NB4 (cell line): ENCODE measurements around the gene RFFL.

ENCODE experiments used
- DNase-seq: peaks from one replicate; pipeline ENCODE4 v3.0.0; 2010; ENCODE audit warnings: low read depth
- H3K4me3 ChIP-seq: one replicate; pipeline ENCODE4 v1.5.1; 2011; ENCODE audit warnings: mild to moderate bottlenecking, low read depth, low read length, moderate library complexity
- CTCF ChIP-seq: IDR thresholded peaks from one replicate; pipeline ENCODE4 v1.5.1; 2012; ENCODE audit warnings: low read depth, low read length
- MYC ChIP-seq: IDR thresholded peaks from 2 replicates; pipeline ENCODE4 v1.6.1; 2011; ENCODE audit warnings: low read depth, low read length
- POLR2A ChIP-seq: IDR thresholded peaks from 2 replicates; pipeline ENCODE4 v1.6.1; 2011; ENCODE audit warnings: mild to moderate bottlenecking; ENCODE audit not compliant: insufficient read length; ENCODE audit errors: extremely low read depth
- TF ChIP-seq, protein P1 (sequence below): IDR thresholded peaks from 2 replicates; pipeline ENCODE4 v1.6.1; 2011; ENCODE audit warnings: low read depth, low read length

Gene RFFL

GRCh38 chr17:34996422-34997285 is 66.9 kb downstream of the RFFL start:
- TF ChIP-seq POLR2A (no peak), MYC (no peak), CTCF (no peak)
- TF ChIP-seq, protein P1, sequence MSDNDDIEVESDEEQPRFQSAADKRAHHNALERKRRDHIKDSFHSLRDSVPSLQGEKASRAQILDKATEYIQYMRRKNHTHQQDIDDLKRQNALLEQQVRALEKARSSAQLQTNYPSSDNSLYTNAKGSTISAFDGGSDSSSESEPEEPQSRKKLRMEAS = no peak
- no peak overlapping the region for H3K4me3 ChIP-seq
- no peak for DNase-seq

GRCh38 chr17:34993031-34993430 is 70.5 kb downstream of the RFFL start:
- TF ChIP-seq POLR2A (no peak), CTCF (no peak), MYC (no peak)
- TF ChIP-seq, protein P1 = no peak
- H3K4me3 ChIP-seq = no peak overlapping the region
- DNase-seq = peak; percentile 58

DNA sequence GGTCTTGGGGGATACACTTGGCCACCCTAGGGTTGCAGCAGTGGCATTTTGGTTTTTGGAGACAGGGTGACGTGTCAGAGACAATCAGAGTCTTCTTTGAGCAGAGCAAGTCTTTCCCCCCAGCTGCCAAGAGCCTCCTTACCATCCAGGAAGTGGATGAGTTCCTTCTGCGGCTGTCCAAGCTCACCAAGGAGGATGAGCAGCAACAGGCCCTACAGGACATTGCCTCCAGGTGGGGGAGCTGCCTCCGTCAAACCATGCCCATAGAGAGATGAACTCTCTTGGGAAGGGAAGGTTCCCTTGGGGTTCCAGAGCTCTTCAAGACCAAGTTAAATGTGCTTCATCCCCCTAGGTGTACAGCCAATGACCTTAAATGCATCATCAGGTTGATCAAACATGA is 71.9 kb downstream of the RFFL start:
- H3K4me3 ChIP-seq = peak overlapping the region; percentile 37
- no peak for TF ChIP-seq POLR2A
- TF ChIP-seq MYC = peak; percentile 21; the same call in 1 of the 2 replicates
- TF ChIP-seq, protein P1 = 0 out of 2 replicates have a peak, but pooled peaks have one; percentile 7
- TF ChIP-seq CTCF = peak; percentile 37
- DNase-seq = peak; percentile 94

DNA sequence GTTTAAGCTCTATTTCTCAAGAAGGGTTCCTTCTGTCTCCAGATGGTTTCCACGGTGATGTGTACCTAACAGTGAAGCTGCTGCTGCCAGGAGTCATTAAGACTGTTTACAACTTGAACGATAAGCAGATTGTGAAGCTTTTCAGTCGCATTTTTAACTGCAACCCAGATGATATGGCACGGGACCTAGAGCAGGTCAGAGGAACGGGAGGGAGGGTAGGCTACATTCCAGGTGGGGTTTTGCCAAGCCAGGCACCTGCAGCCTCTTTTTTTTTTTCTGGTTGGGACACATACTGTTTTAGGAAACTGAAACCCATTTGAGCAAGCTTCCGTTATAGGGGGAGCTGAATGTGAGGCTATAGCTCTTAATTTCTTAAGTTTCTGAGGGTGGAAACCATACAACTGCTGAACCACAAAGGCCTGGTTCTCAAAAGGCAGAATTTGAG is 72.6 kb downstream of the RFFL start:
- TF ChIP-seq POLR2A = no peak
- peak; percentile 38; the same call in 1 of the 2 replicates for TF ChIP-seq MYC
- H3K4me3 ChIP-seq = peak overlapping the region; percentile 37
- peak; percentile 94 for DNase-seq

GRCh38 chr17:34989473-34989872 is 74.0 kb downstream of the RFFL start:
- no peak overlapping the region for H3K4me3 ChIP-seq
- no peak for TF ChIP-seq CTCF
- no peak for TF ChIP-seq MYC
- no peak for TF ChIP-seq POLR2A
- TF ChIP-seq, protein P1 = no peak
- DNase-seq = no peak

- TF ChIP-seq POLR2A (no peak), CTCF (no peak), MYC (no peak)
- TF ChIP-seq, protein P1 = no peak
- no peak overlapping the region for H3K4me3 ChIP-seq
- DNase-seq = peak; percentile 46
These were observed 74.9 kb downstream of the RFFL start for GRCh38 chr17:34988644-34989043.
